HG03521 (cell line): ENCODE measurements around the gene HEXIM2.

Experiments used
- ATAC-seq: cut with Tn5 transposase; IDR thresholded peaks from one replicate; pipeline ENCODE4 v1.9.1; 2021; ENCODE audit warnings: mild to moderate bottlenecking, moderate library complexity; ENCODE audit not compliant: unreplicated experiment

HEXIM2 gene

DNA sequence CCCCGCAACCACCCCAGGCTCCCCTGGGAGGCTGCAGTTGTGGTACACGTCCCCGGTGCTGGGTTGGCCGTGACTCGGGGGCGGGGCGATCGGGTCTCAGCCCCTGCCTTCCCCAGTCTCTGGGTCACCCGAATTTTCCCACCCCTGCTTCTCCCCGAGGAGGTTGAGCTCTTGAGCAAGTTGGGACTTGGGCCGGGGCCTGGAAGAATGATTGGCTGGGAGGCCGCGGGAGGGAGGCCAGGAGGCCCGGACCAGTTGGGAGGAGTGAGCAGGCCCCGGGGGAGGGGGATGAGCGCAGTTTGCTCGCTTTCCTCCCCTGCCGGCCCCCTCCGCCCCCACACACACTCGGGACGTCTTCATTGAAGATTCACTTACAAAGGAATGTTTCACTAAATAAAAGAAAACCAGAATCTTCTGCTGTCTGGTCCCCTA, 17.9 kb upstream of the HEXIM2 start:
- ATAC-seq = no peak

DNA sequence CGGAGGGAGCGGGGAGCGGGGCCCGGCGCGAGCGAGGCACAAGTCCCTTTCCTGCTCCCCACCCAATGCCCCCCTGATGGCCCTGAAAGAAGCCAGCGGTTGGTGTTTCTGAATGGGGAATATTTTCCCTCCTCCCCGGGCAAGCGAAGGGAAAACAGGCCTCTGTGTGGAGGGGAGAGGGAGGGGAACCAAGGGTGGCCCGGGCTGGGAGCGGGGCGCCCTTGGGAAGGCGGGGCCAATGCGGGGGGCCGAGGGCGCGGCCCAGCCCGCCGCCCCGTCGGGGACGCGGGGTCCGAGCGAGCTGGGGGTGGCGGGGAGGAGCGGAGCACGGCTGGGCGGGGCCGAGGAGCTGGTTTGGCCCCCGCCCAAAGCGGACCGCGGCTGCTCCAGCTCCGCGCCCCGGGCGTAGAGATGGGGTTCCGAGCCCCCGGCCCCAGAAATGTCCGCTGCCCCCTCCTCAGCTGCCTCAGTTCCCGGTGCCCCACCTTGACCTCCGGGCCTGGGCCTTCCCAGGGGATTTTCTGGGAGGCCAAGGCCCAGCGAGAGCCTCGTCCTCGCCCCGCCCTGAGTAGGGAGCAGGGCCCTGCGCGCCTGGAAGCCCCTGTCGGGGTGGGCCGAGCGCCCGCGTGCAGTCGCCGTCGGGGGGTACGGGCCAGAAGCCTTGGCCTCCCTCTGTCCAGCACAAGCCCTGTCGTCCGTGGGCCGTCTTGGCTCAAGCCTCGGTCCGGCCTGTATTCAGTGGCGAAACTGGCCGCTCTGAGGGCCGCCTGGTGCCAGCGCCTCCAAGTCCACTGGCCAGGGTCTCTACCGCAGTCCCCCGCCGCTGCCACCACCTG, 17.3 kb upstream of the HEXIM2 start:
- ATAC-seq = no peak

DNA sequence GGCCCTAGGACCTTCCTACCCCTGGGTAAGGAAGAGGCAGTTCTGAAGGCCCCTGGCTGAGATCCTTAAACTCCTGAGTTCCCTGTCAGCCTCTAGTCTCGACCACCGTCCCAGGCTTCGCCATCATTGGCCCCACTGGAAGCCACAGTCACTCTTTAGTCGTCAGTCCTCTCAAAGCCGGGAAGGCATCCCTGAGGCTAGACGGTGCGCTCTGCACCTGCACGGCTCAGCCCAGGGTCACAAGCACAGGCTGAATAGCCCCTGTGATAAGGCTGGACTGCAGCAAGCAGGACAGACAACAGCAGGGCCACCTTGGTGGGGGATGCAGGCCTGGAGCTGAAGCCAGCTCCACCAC, 16.7 kb upstream of the HEXIM2 start:
- no peak for ATAC-seq

DNA sequence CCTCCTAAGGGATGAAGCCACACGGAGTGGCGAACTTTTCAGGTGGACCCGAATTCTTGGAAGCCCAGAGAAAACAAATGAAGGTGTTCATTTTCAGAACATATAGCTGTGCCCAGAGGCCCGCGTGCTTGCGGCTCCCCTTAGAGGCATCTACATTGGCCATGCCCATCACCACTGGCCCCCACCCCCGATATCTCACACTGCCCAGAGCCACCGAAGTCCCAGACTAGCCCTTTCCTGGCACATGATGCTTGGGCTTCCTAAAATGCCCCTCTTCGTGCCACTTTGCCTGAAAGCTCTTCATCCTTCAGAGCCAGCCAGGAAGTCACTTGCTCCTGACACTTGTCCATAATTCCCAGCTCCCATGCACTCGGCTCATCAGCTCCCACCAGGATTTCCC, 15.5 kb upstream of the HEXIM2 start:
- no peak for ATAC-seq

DNA sequence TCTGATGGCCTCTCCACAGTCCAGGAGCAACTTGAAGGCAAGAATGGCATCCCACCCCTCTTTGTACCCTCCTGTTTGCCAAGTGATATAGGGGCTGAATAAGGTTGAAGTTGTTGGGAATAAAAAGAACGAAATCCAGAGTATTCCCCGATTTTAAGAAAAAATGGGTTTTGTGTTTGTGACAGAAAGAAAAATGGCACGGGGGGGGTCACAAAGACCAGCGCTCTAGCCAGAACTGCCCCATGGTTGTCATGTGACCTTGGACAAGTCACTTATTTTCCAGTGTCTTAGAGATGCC, 15.1 kb upstream of the HEXIM2 start:
- no peak for ATAC-seq

DNA sequence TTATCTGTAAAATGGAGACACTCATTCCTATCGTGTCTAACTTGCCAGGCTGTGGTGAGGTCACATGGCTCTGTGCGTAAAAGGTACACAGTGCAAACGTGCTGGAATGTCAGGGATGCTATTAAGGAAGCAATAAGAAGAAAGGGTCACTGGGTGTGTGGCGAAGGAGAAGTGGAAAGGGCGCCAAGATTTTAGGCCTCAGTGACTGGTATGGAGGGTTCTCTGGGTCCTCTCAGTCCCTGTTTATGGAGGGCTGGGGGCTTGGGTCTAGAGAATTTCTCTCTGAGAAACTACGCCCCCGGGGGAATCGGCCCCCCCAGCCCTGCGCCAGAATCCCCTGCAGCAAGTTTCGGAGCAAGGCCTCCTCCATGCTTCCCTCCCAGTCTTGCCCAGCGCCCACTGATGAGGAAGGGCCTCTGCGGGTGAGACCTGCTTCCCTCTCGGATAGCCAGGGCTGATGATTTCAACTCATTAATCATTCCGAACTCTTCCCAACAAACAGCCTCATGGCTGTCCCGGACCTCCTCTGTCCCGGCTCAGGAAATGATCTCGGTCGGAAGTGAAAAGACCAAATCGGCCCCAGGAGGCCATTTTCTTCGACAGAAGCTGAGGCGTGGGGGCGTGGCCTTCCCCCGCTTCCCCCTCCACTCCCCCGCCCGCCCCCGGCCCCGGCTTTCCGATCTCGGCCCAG, 14.6 kb upstream of the HEXIM2 start:
- ATAC-seq = no peak

DNA sequence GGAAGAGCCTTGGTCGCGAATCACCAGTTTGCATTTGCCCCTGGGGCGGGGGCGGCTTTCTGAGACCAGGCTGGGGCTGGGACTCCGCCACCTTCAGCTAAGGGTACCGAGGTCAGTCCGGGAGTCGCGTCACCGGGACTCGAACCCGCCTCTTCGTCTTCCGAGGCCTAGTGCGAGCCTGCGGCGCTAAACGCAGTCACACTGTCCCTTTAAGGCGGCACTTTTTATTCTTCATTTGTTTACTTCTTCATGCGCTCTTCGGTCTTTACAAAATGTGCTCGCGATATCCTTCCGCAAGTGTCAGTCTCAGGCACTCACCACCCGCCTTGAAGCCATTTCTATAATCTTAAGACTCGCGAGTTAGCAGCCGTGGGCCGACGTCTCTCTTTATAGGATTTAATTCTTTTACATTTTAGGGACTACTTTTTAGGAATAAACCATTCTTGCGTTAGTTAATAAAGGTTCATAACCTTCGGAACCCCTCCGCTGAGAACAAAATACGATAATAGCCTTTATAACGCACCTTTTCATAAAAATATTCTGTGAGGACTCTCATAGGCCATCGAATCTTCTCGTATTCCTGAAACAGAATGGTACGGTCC, 14.0 kb upstream of the HEXIM2 start:
- ATAC-seq = peak; percentile 15

DNA sequence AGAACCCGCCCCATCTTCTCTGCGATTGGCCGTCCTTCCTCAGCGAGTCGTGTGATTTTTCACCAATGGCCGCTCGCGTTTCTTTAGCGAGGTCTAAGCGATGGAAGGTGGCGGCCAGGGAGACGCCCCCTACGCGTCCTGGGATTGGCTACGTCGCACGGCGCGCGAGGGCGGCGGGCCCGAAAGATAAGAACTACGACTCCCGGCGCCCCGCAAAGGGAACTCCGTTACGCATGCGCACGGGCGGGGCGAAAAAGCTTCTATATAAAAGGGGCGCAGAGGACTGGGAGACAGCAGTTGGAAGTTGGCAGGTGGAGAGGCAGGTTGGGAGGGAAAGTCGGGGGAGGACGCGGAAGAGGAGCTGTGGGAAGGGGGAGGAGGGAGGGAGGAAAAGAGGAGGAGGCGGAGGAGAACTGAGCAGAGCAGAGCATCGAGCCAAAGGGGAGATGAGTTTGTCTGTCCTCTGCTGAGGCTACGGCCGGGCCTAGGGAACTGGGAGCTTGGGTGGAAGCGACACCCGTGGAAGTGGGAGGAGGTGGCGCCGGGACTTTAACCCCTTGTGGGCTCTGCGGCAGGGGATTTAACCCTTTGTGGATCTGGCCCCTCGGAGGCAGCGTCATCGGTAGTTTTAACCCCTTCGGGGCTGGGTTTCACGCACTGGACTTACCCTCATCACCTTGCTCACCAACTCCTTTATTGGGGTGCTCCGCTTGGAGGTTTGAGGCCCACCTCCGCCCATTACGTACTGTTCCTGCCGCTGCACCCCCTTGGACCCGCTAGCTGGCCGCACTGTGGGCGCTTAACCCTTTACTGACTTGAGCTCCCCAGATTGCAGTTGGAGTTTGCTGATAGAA, 13.3 kb upstream of the HEXIM2 start, which contains the start of gene HEXIM1:
Gene HEXIM1 (plus strand): TSS at position 293 of the 854 bp plus-strand sequence. CDS start 716 bp downstream, outside the sequence.
- ATAC-seq = peak; percentile 73

DNA sequence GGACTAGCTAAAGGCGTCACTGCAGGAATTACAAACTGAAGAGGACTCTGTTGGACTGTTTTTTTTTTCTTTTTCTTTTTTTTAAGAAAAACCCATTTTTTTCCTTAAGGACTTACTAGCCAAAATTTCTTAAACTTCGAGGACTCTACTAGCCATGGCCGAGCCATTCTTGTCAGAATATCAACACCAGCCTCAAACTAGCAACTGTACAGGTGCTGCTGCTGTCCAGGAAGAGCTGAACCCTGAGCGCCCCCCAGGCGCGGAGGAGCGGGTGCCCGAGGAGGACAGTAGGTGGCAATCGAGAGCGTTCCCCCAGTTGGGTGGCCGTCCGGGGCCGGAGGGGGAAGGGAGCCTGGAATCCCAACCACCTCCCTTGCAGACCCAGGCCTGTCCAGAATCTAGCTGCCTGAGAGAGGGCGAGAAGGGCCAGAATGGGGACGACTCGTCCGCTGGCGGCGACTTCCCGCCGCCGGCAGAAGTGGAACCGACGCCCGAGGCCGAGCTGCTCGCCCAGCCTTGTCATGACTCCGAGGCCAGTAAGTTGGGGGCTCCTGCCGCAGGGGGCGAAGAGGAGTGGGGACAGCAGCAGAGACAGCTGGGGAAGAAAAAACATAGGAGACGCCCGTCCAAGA, 12.5 kb upstream of the HEXIM2 start:
- no peak for ATAC-seq

DNA sequence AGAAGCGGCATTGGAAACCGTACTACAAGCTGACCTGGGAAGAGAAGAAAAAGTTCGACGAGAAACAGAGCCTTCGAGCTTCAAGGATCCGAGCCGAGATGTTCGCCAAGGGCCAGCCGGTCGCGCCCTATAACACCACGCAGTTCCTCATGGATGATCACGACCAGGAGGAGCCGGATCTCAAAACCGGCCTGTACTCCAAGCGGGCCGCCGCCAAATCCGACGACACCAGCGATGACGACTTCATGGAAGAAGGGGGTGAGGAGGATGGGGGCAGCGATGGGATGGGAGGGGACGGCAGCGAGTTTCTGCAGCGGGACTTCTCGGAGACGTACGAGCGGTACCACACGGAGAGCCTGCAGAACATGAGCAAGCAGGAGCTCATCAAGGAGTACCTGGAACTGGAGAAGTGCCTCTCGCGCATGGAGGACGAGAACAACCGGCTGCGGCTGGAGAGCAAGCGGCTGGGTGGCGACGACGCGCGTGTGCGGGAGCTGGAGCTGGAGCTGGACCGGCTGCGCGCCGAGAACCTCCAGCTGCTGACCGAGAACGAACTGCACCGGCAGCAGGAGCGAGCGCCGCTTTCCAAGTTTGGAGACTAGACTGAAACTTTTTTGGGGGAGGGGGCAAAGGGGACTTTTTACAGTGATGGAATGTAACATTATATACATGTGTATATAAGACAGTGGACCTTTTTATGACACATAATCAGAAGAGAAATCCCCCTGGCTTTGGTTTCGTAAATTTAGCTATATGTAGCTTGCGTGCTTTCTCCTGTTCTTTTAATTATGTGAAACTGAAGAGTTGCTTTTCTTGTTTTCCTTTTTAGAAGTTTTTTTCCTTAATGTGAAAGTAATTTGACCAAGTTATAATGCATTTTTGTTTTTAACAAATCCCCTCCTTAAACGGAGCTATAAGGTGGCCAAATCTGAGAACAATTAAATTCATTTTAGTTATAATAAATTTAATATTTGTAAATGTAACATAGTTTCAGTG, 11.7 kb upstream of the HEXIM2 start:
- no peak for ATAC-seq

DNA sequence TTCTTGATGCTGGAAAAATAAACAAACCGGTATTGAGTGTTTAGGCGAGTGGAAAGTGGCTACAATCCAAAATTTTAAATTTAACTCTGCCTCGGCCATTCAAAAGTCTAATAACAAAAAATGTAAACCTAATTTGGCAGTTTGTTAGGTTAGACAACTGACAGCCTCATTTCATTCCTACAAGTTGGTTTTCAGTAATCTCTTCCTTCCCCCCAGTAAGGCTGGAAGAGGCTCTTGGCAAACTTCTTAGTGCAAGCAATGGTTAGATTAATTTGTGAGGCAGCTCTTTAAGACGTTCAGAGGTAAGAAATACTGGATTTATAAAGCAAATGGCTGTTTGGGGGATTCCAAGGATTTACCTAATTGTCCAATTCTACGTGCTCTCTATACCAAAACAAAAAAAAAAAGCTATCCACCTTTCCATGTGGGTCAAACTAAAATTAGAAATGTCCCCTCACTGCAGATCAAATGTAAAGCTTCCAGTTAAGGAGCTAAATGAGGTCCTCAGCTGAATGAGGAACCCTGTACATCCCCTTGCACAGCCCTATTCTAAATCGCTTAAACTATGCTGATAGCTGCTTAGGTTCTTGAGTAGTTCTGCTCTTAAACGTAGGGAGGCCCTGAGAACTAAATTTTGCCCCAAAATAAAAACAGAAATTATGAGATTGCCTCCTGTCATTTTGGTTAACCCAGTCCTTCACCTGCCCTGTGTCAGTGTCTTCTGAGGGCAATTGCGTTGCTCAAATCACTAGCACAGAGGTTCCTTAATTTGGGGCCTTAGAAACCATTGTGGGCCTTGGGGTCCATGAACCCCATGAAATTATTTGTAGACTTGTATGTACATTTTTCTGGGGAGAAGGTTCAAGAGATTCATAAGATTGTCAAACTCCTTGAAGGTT, 10.5 kb upstream of the HEXIM2 start:
- ATAC-seq = no peak

DNA sequence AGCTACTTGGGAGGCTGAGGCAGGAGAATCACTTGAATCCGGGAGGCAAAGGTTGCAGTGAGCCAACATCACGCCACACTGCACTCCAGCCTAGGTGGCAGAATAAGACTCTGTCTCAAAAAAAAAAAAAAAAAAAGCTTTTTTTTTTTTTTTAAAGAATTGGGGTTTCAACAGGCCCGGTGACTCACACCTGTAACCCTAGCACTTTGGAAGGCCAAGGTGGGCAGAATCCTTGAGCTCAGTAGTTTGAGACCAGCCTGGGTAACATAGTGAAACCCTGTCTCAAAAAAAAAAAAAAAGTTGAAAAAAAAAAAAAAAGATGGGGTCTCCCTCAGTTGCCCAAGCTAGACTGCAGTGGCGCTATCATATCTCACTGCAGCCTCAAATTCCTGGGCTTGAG, 6.6 kb upstream of the HEXIM2 start:
- ATAC-seq = no peak

DNA sequence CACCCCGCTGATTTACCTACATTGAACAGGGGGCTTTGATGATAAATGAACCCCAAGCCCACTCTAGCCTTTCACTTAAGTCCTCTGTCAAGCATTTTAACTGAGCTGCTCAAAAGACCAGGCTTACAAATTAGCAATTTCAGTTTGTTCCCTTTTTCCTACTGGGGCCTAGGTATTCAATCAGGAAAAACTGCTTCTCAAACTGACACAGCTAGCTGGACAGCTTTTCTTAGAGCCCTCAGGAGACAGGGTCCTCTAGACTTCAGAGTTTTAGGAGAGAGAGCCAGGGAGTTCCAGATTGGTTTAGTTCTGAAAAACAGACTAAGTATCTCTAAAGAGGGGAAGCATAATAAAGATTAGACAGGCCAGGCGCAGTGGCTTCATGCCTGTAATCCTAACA, 6.2 kb upstream of the HEXIM2 start:
- no peak for ATAC-seq

DNA sequence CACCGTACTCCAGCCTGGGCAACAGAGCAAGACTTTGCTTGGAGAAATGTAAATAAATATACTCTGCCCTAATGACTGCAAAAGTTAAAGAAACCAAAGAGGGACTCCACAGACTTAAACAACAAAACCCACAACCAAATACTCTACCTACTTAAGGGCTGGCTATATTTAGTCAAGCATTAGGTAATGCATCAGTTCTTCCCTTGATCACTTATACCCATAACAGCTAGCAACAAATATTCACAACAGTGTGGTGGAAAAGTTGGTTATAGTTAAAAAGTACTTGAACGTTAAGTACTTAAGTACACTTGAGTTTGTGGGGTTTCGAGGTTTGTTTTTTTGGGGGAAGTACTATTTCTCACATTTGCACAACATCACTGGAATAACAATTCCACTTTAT, 5.4 kb upstream of the HEXIM2 start:
- ATAC-seq = no peak

DNA sequence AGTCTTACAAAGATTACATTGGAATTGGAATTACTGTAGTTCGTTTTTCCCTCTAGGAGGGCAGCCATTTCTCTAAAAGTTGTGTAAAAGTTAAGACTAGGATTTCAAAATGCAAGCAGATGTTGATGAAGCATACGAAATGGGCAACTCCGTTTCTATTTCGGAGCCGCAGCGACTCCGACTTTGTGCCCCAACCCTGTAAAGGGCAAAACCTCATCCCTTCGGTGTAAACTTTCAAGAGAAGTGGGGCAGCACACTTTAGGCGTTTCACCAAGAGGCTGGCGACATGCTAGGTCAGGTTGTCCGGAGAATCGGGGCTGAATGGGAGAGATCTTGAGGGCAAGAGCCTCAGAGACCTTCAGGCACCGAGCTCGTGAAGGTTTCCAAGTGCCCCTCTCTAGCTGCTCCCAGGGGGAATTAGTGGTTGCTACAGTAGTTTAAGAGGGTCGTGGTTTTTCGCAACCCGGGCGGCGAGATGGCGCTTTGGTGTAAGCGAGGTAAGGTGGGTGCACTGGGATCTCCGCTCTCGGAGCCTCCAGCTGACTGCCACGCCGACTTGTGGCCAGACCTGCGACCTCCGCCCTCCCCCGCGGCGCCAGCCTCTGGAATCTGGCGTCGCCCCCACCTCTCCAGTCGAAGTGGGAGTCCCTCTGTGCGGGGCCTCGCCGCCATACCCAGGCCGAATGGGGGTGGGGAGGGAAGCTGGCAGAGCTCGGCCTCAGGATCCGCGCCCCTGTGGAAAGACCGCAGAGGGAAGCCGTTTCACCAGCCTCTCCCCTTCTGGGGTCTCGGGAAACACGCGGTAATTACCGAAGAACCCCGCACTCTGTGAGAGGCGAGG, 1.0 kb upstream of the HEXIM2 start:
- ATAC-seq = peak; percentile 23

DNA sequence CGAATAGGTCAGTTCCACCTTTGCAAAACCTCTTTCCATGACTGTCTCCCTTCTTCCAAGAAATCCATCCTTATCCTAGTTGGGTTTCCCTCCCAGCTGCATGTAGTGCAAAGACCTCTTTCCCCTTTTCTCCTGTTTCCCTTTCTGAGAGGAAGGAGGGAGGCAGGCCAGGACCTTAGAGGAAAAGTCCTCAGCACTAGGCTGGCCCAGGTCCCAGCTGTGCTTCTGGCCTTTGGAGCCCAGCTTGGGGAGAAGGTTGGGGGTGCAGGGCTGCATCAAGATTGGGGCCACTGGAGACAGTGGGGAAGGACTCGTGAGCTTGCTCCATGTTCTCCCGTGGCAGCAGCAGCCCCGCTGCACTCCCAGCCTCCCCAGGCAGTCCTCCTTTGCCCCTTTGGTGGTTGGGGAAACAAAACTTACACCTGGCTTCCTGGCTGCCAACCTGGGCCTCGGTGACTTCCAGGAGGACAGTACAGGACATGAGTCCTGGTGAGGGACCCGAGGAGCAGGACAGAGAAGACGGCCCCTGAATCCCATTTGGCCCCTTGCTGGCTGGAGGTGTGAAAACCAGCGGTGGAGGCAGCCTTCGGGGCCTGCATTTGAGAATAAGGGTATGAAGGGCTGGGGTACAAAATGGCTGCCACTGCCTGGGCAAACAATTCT, 481 bp downstream of the HEXIM2 start:
- ATAC-seq = no peak

DNA sequence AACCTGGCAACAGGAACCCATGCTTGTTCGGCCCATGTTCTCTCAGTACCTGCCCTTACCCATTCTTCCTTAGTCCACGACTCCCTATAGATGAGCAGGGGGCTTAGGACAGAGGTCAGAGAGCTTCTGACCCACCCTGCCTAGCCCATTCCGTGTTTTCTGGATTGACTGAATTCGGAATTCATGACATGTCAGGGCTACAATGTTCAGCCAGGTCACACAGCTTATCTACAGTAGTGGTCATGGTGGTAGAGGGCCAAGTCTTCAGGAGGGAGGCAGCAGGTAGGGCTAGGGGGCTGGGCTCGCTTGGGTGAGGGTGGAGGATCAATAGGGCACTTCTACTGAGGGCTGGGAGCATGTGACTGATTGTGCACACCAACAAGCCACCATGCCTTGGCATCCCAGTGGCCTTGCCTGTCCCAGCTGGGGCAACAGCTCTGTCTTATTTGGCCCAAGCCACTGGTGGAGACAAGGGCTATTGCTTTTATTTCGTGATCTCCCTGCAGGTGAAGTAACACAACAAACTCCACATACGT, 3.1 kb downstream of the HEXIM2 start:
- ATAC-seq = no peak
